Measurements from ENCODE around the gene SEPTIN10. TPM values are rescaled to one million over a fixed set of nuclear protein-coding genes. Genes with fewer than 3 reads are reported as not detected.

SEPTIN10 gene
- total and polyA plus RNA-seq, 2 of the 8 experiments (the other 6 are each of a cell fraction or from before 2014, with no cell fraction given), result 23.7 to 101 TPM

- no peaks in the 10 kb centered on the region for H3K23me2 ChIP-seq (ENCODE audit: low read depth, low read length)
- H2BK15ac ChIP-seq (ENCODE audit: low read length), result no peak overlapping the region
- H3K18ac ChIP-seq (ENCODE audit: extremely low read depth, low read length), result no peak overlapping the region
- H2BK12ac ChIP-seq (ENCODE audit: low read depth, low read length), result no peak overlapping the region
- no peak overlapping the region for H2BK5ac ChIP-seq (ENCODE audit: low read depth, low read length)
- H3K27ac ChIP-seq (ENCODE audit: low read depth, low read length), result no peak overlapping the region
- H2AFZ ChIP-seq (ENCODE audit: low read length), result no peak overlapping the region
- no peak overlapping the region for H3K56ac ChIP-seq (replicated peaks; ENCODE audit: insufficient read length, low read depth, low read length)
- H3K4me3 ChIP-seq (ENCODE audit: extremely low read depth in 1 of 4, insufficient read depth in 2 of 4, low read depth in 3 of 4, low read length in 4 of 4), result no peak overlapping the region
- H3K23ac ChIP-seq (ENCODE audit: insufficient read length), result no peak overlapping the region
- H3K4ac ChIP-seq (replicated peaks; ENCODE audit: insufficient read length, low read depth, low read length), result no peak overlapping the region
- H4K8ac ChIP-seq (ENCODE audit: extremely low read depth, insufficient read depth, low read length), result no peak overlapping the region
- no peak overlapping the region for H4K5ac ChIP-seq (ENCODE audit: insufficient read length, low read depth, low read length)
- no peaks in the 10 kb centered on the region for H3K36me3 ChIP-seq (ENCODE audit: control insufficient read depth in 2 of 4, insufficient read depth in 4 of 4, low read length in 3 of 4)
- ChIA-PET CTCF (ENCODE audit: partially characterized antibody) (interaction anchor here (1.2 to 8.3 kb wide), 4 partner anchors 8 to 579 kb away, joined by 3 to 45 read pairs (median 4); partner anchors contain the start of gene SH3RF3), POLR2A (ENCODE audit: partially characterized antibody) (no interaction called here)
- H4K91ac ChIP-seq (replicated peaks; ENCODE audit: insufficient read length, low read length), result no peak overlapping the region
- H3K9me3 ChIP-seq (ENCODE audit: insufficient read depth in 2 of 2, low read depth in 1 of 2, low read length in 1 of 2), result no peaks in the 10 kb centered on the region
- no peak overlapping the region for H3K4me2 ChIP-seq (ENCODE audit: insufficient read depth in 1 of 2, low read depth in 2 of 2, low read length in 2 of 2)
- no peak overlapping the region for H2BK20ac ChIP-seq (ENCODE audit: low read length)
- no peak overlapping the region for H2AK5ac ChIP-seq (ENCODE audit: low read depth, low read length)
- WGBS, 2 experiments (ENCODE audit: extremely low coverage in 1 of 2, insufficient coverage in 1 of 2, insufficient read length in 1 of 2, insufficient replicate concordance in 2 of 2, low coverage in 1 of 2, low lambda C conversion rate in 2 of 2, missing lambda C conversion rate in 1 of 2), result 75% methylated on average over 7 of the region's 7 CpGs; no CpG with 5 or more reads in 1 of the 2 experiments
- H2BK120ac ChIP-seq (replicated peaks; ENCODE audit: low read depth, low read length), result no peak overlapping the region
- H3K27me3 ChIP-seq (replicated peaks in 1 of 4; ENCODE audit: control insufficient read depth in 3 of 4, extremely low read depth in 1 of 4, insufficient read depth in 3 of 4, low read length in 3 of 4), result no peaks in the 10 kb centered on the region
- no peak overlapping the region for H3K14ac ChIP-seq (ENCODE audit: insufficient read length)
- H3K79me1 ChIP-seq (ENCODE audit: low read depth, low read length), result no peaks in the 10 kb centered on the region
- no peak overlapping the region for H3K9ac ChIP-seq (replicated peaks in 1 of 4; ENCODE audit: extremely low read depth in 1 of 4, low read depth in 3 of 4, low read length in 3 of 4)
- FAIRE-seq (no peak), DNase-seq (ENCODE audit: low read depth in 1 of 2, low spot score in 2 of 2) (no peak)
- H3K4me1 ChIP-seq (replicated peaks in 1 of 4; ENCODE audit: control insufficient read depth in 3 of 4, insufficient read depth in 4 of 4, low read length in 3 of 4), result no peaks in the 10 kb centered on the region
- no peaks in the 10 kb centered on the region for H4K20me1 ChIP-seq (replicated peaks in 1 of 2; ENCODE audit: control insufficient read depth in 1 of 2, insufficient read depth in 2 of 2, low read length in 2 of 2)
- no peaks in the 10 kb centered on the region for H3K79me2 ChIP-seq (ENCODE audit: control insufficient read depth in 1 of 2, insufficient read depth in 2 of 2, low read length in 2 of 2)
- no peak for TF ChIP-seq CREB1 (IDR thresholded peaks at IDR 0.05)
- TF ChIP-seq RXRA (IDR thresholded peaks at IDR 0.05; ENCODE audit: insufficient read depth, low read depth, low read length), result no peak
- TF ChIP-seq HDAC6 (IDR thresholded peaks at IDR 0.05; ENCODE audit: low read depth, low read length), result no peak
- no peak for TF ChIP-seq KDM5A (IDR thresholded peaks at IDR 0.05; ENCODE audit: low read length)
- TF ChIP-seq FOSL1 (IDR thresholded peaks at IDR 0.05; ENCODE audit: insufficient read depth, low read depth, low read length), result no peak
- TF ChIP-seq RAD21 (IDR thresholded peaks at IDR 0.05 in 1 of 2, conservative IDR thresholded peaks at IDR 0.05 in 1 of 2; ENCODE audit: low read depth in 2 of 2, low read length in 2 of 2), result no peak
- no peak for TF ChIP-seq BRCA1 (IDR thresholded peaks at IDR 0.05; ENCODE audit: low read depth, low read length)
- no peak for TF ChIP-seq CHD1 (IDR thresholded peaks at IDR 0.05; ENCODE audit: low read depth, low read length)
Measured at GRCh38 chr2:109507217-109507616, 106.5 kb downstream of the SEPTIN10 start.

Measured in H1 (cell line).